ENCODE measurements around the gene WDR59.

WDR59 gene

GRCh38 chr16:74987027-74987681 is 2.2 kb upstream of the WDR59 start:
- DNase-seq (ENCODE audit: extremely low read depth, low read depth), result no peak
- no peak for TF ChIP-seq CTCF (IDR thresholded peaks at IDR 0.05; ENCODE audit: low read depth, low read length)

- DNase-seq (ENCODE audit: extremely low read depth, low read depth), result no peak
Measured at GRCh38 chr16:74984194-74984528, 762 bp downstream of the WDR59 start.

GRCh38 chr16:74982256-74982655 is 2.7 kb downstream of the WDR59 start:
- no peak for DNase-seq (ENCODE audit: extremely low read depth, low read depth)
- TF ChIP-seq CTCF (IDR thresholded peaks at IDR 0.05; ENCODE audit: low read depth, low read length), result no peak

More at GRCh38 chr16:74984194-74984528, 762 bp downstream of the WDR59 start:
- TF ChIP-seq CTCF (IDR thresholded peaks at IDR 0.05; ENCODE audit: low read depth, low read length), result no peak

- DNase-seq (ENCODE audit: extremely low read depth, low read depth), result no peak
- TF ChIP-seq CTCF (IDR thresholded peaks at IDR 0.05; ENCODE audit: low read depth, low read length), result no peak
Measured at GRCh38 chr16:74975591-74975990, 9.3 kb downstream of the WDR59 start.

- no peak for TF ChIP-seq CTCF (IDR thresholded peaks at IDR 0.05; ENCODE audit: low read depth, low read length)
- DNase-seq (ENCODE audit: extremely low read depth, low read depth), result no peak
Measured at GRCh38 chr16:74973304-74973703, 11.6 kb downstream of the WDR59 start.

GRCh38 chr16:74954763-74955162 is 30.2 kb downstream of the WDR59 start:
- no peak for DNase-seq (ENCODE audit: extremely low read depth, low read depth)
- no peak for TF ChIP-seq CTCF (IDR thresholded peaks at IDR 0.05; ENCODE audit: low read depth, low read length)

- DNase-seq (ENCODE audit: extremely low read depth, low read depth), result no peak
- no peak for TF ChIP-seq CTCF (IDR thresholded peaks at IDR 0.05; ENCODE audit: low read depth, low read length)
Measured at GRCh38 chr16:74951681-74952080, 33.2 kb downstream of the WDR59 start.

Measured in AG09319 (cell line).